Globus pallidus (tissue), 1 donor: Measurements from ENCODE around the gene PSKH1.
"Not testable (repeated sequence)": the region's sequence is repeated elsewhere in the genome, so short reads cannot be mapped to it uniquely, and the experiment has no call there.

ENCODE experiments used
- DNase-seq: peaks from one replicate; pipeline ENCODE4 v3.0.0-alpha.2; 2015; ENCODE audit warnings: low spot score

Gene PSKH1

GRCh38 chr16:67886387-67886786 lies 6.7 kb upstream of the PSKH1 start:
- DNase-seq: no peak

- no peak for DNase-seq
These were observed 4.7 kb upstream of the PSKH1 start for GRCh38 chr16:67888331-67888730.

- DNase-seq: no peak
These were observed 679 bp upstream of the PSKH1 start for GRCh38 chr16:67892375-67892774.

- no peak for DNase-seq
These were observed 817 bp downstream of the PSKH1 start for GRCh38 chr16:67893743-67894399.

DNA sequence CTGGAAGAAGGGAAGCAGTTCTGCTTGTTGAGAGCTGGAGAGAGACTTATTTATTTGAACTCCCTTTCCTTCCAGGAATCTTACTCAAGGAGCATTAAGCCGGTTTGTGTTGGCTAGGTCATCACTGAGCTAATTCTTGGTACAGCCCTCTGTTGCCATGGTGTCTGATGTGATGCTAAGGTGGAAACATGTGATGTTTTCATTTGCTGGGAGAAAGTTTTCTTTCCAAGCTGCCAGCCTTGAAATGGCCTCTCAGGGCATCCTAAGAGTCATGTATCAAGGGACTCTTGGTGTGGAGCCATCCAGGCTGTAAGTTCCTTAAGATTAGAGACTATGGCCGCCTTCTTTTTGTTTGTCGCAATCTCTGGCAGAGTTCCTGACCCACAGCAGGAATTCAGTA lies 4.2 kb downstream of the PSKH1 start:
- DNase-seq: no peak

DNA sequence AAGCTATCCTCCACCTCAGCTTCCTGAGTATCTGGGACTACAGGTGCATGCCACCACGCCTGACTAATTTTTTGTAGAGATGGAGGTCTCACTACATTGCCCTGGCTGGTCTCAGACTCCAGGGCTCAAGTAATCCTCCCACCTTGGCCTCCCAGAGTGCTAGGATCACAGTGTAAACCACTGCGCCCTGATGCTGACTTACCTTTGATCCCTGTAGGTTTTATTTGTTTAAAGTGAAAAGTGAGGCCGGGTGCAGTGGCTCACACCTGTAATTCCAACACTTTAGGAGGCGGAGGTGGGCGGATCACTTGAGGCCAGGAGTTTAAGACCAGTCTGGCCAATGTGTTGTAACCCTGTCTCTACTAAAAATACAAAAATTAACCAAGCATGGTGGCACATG lies 8.7 kb downstream of the PSKH1 start:
- DNase-seq: no peak

- no peak for DNase-seq
These were observed 9.8 kb downstream of the PSKH1 start for GRCh38 chr16:67902831-67903230.

GRCh38 chr16:67907397-67908180 lies 14.5 kb downstream of the PSKH1 start:
- no peak for DNase-seq

GRCh38 chr16:67909056-67909742 lies 16.1 kb downstream of the PSKH1 start:
- DNase-seq: no peak

DNA sequence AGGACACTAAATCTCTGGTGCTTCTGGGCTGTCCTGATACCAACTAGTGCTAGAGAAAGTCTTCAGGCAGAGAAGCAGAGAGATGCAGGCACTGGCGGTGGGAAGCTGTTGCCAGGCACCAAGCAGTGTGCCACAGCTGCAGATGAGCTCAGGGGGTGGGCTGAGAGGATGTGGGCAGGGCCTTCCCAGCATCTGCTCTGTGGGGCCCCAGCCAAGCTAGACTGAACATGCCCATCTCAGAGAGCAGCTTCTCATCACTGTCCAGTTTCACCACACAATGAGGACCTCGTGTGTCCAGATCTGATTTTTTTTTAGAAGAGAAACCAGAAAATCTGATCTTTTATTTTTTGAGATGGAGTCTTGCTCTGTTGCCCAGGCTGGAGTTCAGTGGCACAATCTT lies 17.1 kb downstream of the PSKH1 start:
- DNase-seq: peak; percentile 97

DNA sequence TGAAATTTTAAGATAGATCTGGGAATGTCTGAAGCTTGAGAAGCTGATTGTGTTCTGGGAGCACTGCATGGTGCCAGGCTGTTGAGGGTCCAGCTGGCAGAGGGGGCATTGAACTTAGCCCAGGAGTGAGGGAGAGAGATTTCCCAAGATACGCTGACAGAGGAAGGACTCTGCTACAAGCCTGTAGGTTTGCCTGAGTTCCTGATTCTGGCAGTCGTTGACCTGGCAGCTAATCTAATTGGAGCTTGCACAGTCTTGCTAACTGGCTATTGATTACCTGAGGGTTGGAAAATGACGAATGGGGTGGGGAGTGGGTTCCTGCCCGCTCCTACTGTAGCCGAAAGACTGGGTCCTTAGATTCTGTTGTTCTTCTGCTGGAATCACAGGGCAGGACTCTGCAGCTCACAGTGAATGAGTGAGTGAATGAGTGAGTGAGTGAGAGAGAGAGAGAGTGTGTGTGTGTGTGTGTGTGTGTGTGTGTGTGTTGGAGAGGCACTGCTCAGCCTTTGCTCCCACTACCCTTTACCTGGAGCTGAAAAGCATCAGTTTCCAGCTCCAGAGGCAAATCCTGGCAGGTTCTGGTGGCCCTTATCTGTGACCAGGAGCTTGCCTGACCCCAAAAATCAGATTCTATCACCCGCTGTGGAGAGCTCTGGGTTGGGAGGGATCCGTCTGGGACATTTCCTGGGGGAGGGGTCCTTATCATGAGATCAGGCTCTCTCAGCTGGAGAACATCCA lies 21.9 kb downstream of the PSKH1 start:
- no peak for DNase-seq

DNA sequence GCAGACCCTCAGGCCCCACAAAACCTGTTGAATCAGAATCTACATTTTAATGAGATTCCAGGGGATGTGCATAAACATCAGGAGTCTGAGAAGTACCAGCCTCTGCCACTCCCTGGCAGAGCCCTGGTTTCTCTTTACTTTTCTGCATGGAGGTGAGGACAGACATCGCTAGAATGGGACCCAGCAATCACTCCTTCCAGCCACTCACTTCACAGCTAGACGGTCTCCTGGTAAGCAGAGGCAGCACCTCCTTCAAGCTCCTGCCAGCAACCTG lies 22.4 kb downstream of the PSKH1 start:
- not testable (repeated sequence) for DNase-seq

DNA sequence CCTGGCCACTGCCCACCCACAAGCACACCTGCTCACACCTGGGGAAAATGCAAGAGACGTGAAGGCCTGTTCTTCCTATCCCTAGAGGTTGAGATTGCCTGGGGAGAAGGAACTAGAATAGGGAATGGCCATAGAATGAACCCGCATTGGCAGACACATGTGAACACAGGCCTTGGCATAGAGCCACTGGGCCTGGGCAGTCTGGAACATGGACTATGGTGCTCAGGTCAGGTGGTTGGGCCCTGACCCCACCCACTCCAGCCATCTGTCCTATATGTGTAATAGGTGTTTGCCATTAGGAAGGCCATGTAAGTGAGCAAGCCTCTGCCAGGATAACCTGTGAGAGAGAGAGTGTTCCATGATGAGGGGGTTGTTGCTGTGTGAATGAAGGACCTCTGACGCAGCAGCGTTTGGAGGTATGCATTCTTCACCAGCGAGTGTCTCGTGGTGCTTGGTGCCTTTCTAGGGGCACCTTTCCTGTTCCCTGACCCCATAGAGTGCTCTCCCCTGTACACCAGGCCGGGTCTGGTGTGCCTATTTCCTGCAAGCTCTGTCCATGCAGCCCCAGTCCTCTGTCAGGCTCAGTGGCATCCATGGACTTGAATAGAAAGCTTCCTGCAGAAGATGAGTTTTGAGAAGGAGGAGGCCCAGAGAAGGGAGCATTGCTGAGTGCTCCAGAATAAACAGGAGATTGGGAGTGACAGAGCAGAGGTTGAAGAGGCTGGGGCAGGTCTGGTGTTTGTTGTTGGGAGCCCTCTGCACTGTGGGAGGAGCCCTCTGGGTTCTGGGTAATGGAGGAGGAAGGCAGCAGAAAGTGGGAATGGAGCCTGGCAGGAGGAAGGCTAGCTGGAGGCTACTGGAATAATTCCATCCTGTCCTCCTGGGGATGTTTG lies 23.0 kb downstream of the PSKH1 start:
- no peak for DNase-seq

- DNase-seq: peak; percentile 69
These were observed 24.2 kb downstream of the PSKH1 start for GRCh38 chr16:67917140-67917851.

DNA sequence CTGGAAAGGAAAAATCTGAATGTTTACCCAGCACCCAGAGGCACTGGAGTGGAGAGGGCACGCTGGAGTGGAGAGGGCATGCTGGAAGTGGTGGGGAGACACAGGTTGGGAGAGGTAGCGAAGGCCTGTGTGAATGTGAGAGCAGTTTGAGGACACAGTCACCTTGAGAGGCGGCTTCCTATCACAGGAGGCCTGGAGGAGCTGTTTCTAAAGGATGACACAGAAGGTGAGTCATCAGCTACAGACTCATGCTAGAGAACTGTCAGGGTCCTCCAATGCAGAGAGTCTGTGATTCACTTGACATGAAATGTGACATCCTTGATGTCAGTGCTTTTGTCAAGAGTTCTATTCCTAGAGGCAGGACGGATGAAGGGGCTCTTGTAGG lies 24.8 kb downstream of the PSKH1 start:
- DNase-seq: no peak

DNA sequence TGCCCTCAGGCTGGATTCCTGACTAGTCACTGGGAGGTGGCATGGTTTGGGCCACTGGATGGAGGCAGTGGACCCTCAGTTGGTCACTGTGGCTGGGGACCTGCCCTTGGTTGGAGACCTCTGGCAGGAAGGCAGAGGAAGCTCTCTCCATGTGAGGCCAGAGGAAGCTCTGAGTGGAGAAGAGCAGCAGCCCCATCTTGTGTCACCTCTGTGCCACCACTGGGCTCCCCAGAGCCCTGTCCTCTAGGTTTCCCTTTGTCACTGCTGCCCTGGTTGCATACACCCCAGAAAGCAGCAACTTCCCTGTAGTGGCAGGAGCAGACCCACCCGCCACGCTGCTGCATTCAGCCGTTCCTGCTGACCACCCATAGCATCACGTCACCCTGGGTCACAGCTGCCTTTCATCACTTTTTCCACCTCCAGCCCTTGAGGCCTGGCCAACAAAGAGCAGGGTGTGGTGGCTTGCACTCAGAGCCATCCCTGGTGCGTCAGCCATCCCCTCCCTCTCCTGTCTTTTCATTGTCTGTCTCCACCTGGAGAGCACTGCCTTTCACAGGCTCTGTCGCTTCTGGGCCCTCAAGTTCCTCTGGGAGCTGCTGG lies 26.7 kb downstream of the PSKH1 start:
- DNase-seq: no peak

GRCh38 chr16:67922221-67922620 lies 29.2 kb downstream of the PSKH1 start:
- DNase-seq: no peak

DNA sequence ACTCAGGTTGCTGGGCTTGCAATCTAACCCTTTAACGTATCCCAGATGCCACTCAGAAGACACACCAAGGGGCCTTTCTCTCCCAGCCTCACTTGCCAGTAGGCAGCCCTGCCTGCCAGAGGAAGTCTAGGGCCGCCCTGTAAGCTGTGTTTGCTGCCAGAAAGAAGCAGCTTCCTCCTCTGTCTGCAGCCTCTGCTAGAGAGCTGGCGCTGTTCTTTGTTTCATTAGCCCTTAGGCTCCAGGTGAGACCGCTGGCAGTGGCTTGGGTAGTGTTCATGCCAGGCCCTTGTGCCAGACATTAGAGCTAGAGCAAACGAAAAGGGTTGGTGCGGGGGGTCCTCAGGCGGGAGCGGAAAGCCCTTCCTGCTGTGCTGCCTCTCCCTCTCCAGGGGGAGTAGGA lies 29.7 kb downstream of the PSKH1 start:
- DNase-seq: no peak

GRCh38 chr16:67923414-67924116 lies 30.5 kb downstream of the PSKH1 start:
- DNase-seq: no peak
